Gastroesophageal sphincter (tissue), 4 donors: ENCODE measurements around the gene ISCU. TPM values are rescaled to one million over a fixed set of nuclear protein-coding genes. Genes with fewer than 3 reads are reported as not detected.
"Not testable (repeated sequence)": the region's sequence is repeated elsewhere in the genome, so short reads cannot be mapped to it uniquely, and the experiment has no call there.

Source experiments
- ATAC-seq: fragments of 150-250 bp; one replicate; pipeline ENCODE4 v1.9.1; 2016; ENCODE audit warnings: mild to moderate bottlenecking, moderate library complexity
- H3K27ac ChIP-seq, 4 donors: fragments of 200-600 bp; sonication (generic) in 3 of 4; 1 replicate in 3 of 4; 2 replicates in 1 of 4; pipeline ENCODE4 v1.5.1; 2016 to 2019
- H3K27me3 ChIP-seq: fragments of 200-600 bp; sonication (generic); one replicate; pipeline ENCODE4 v1.5.1; 2019
- H3K36me3 ChIP-seq, 2 donors: fragments of 200-600 bp; sonication (generic); one replicate each; pipeline ENCODE4 v1.5.1; 2019; ENCODE audit warnings: control low read depth in 1 of 2
- H3K4me1 ChIP-seq, 3 donors: fragments of 200-600 bp; sonication (generic); 1 replicate in 2 of 3; 2 replicates in 1 of 3; pipeline ENCODE4 v1.5.1; 2016 to 2019; ENCODE audit warnings: control low read depth in 2 of 3
- H3K4me3 ChIP-seq, 2 donors: fragments of 200-600 bp; sonication (generic); one replicate each; pipeline ENCODE4 v1.5.1; 2019; ENCODE audit warnings: mild to moderate bottlenecking in 1 of 2, moderate library complexity in 1 of 2
- H3K9me3 ChIP-seq, 3 donors: fragments of 200-600 bp; sonication (generic); one replicate each; pipeline ENCODE4 v1.5.1; 2017 to 2019; ENCODE audit warnings: control low read depth in 2 of 3
- CTCF ChIP-seq, 4 experiments: fragments of 200-600 bp in 2 of 4; fragments of 450-650 bp in 2 of 4; sonication (generic) in 1 of 4; IDR thresholded peaks; one replicate each; pipeline ENCODE4 v1.5.1; 2017 to 2019; ENCODE audit warnings: antibody characterized with exemption in 4 of 4, mild to moderate bottlenecking in 2 of 4, moderate library complexity in 2 of 4
- EP300 ChIP-seq: sonication (generic); formaldehyde crosslinking; IDR thresholded peaks from one replicate; pipeline ENCODE4 v1.6.1; 2017; ENCODE audit warnings: antibody characterized with exemption, mild to moderate bottlenecking
- POLR2A ChIP-seq, 2 donors: fragments of 450-650 bp; IDR thresholded peaks; one replicate each; pipeline ENCODE4 v1.6.1; 2017; ENCODE audit warnings: antibody characterized with exemption in 2 of 2, mild to moderate bottlenecking in 2 of 2, moderate library complexity in 1 of 2
- POLR2AphosphoS5 ChIP-seq: sonication (generic); formaldehyde crosslinking; IDR thresholded peaks from one replicate; pipeline ENCODE4 v1.6.1; 2017; ENCODE audit warnings: antibody characterized with exemption
- WGBS, 2 donors: methylation state at CpG; one replicate each; pipeline ENCODE4 v1.1.5; 2018; ENCODE audit warnings: low coverage in 1 of 2; 5-methylcytosine and 5-hydroxymethylcytosine counted together
- total RNA-seq, 4 donors: library from RNA; depleted of rRNA; stranded (reverse); fragments of >200 nt; gene quantifications; one replicate each; pipeline ENCODE4 v1.1.0, GENCODE V29; 2016

Gene ISCU
- total RNA-seq, 4 donors from 2014 or later: 220 to 299 (median 247) TPM

DNA sequence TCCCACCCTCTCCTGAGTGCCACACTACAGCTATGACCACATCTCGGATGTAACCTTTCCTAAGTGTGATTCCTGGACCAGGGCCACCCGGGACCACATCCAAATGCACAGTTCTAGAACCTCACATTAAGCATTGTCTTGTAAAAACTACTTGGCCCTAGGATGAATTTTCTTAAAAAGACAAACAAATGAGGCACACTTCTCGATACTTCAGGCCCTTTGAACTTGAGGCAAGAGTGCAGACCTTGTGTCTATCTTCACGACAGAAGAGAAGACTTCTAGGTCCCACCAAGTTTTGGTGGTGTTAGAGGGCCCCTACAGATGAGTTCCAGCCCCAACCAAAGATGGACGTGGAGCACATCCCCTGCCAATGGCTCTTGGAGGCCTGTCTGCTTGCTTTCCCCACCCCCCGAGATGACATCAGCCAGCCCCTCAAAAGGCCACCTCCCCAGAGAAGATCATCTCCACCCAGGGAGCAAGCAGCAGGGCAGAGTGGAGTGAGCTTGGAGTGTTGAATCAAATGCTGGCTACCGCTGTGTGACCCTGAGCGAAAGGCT lies 9.3 kb downstream of the ISCU start:
- ATAC-seq: no peak
- TF ChIP-seq EP300 (no peak), POLR2A (IDR thresholded peaks at IDR 0.05) (no peak), CTCF (IDR thresholded peaks at IDR 0.05) (no peak), POLR2AphosphoS5 (no peak)
- no peak overlapping the region for H3K27ac ChIP-seq

DNA sequence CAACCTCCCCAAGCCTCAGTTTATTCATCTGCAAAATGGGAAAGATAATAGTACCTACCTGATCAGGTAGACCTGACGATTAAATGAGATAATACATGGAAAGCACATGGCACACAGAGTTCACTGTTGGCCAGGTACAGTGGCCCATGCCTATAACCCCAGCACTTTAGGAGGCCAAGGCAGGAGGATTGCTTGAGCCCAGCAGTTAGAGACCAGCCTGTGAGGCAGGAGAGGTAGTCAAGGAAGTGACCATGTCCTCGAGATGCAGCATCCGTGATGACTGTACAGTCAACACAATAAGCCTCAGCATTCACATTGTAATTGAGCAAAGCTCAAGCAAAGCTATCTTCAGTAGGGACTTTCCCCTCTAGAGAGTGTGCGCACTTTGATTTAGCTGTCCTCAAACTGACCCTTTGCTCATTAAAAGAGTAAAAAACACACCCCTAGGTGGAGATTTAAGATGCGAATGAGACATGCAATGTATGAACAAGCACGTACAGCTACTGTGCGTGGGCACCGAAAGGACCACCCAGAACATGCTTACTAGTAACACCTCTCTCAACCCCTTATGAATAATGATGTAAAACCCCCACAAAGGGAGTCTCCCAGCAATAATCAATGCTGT lies 9.9 kb downstream of the ISCU start:
- no peak for ATAC-seq

More for the DNA sequence above, 9.3 kb downstream of the ISCU start:
- H3K4me1 ChIP-seq: peaks cover 0 to 30% (median 0%) of the 10 kb centered on the region in 3 donors
- WGBS, 2 donors: 61 to 87% methylated on average over 4 to 5 of the region's 8 CpGs
- no peaks in the 10 kb centered on the region for H3K9me3 ChIP-seq
- no peak overlapping the region for H3K4me3 ChIP-seq
- peaks cover 0 to 38% of the 10 kb centered on the region in 2 donors for H3K36me3 ChIP-seq
- no peaks in the 10 kb centered on the region for H3K27me3 ChIP-seq

DNA sequence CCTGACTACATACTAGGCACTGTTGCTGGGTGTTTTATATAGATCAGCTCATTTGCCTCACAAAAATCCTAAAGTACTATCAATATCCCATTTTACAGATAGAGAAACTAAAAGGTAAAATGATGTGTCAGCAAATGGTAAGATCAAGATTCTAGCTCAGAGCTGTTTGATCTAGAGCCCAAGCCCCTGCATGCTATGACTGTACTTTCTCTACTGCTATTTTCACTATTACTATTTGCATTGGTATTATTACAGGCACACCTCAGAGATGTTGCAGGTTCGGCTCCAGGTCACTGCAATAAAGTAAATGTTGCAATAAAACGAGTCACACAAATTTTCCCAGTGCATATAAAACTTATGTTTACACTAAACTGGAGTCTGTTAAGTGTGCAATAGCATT lies 10.9 kb downstream of the ISCU start:
- H3K4me1 ChIP-seq: peaks cover 0 to 13% (median 0%) of the 10 kb centered on the region in 3 donors
- no peak overlapping the region for H3K27ac ChIP-seq
- no peak for ATAC-seq
- no peaks in the 10 kb centered on the region for H3K9me3 ChIP-seq
- no peak overlapping the region for H3K4me3 ChIP-seq
- 49 to 58% methylated on average over 2 of the region's 2 CpGs for WGBS, 2 donors
- TF ChIP-seq POLR2AphosphoS5 (no peak), POLR2A (IDR thresholded peaks at IDR 0.05) (no peak), EP300 (no peak), CTCF (IDR thresholded peaks at IDR 0.05) (no peak)
- H3K27me3 ChIP-seq: no peaks in the 10 kb centered on the region
- peaks cover 0 to 21% of the 10 kb centered on the region in 2 donors for H3K36me3 ChIP-seq

More for the DNA sequence above, 9.9 kb downstream of the ISCU start:
- H3K4me1 ChIP-seq: peaks cover 0 to 24% (median 0%) of the 10 kb centered on the region in 3 donors
- no peak overlapping the region for H3K27ac ChIP-seq
- H3K27me3 ChIP-seq: no peaks in the 10 kb centered on the region
- no peaks in the 10 kb centered on the region for H3K9me3 ChIP-seq
- no peak overlapping the region for H3K4me3 ChIP-seq
- H3K36me3 ChIP-seq: peaks cover 0 to 32% of the 10 kb centered on the region in 2 donors
- TF ChIP-seq CTCF (IDR thresholded peaks at IDR 0.05): no peak
- TF ChIP-seq POLR2AphosphoS5: no peak
- no peak for TF ChIP-seq POLR2A (IDR thresholded peaks at IDR 0.05)
- 67 to 94% methylated on average over 3 to 7 of the region's 8 CpGs for WGBS, 2 donors

DNA sequence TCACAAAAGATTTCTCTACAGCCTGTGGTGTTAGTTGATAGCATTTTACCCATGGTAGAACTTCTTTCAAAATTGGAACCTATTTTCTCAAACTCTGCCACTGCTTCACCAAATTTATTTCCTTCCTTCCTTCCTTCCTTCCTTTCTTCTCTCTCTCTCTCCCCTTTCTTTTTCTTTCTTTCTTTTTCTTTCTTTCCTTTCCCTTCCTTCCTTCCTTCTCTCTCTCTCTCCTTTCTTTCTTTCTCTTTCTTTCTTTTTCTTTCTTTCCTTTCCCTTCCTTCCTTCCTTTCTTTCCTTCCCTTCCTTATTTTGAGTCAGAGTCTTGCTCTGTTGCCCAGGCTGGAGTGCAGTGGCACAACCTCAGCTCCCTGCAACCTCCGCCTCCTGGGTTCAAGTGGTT lies 11.9 kb downstream of the ISCU start:
- not testable (repeated sequence) for ATAC-seq, H3K9me3 ChIP-seq, H3K27ac ChIP-seq, H3K4me3 ChIP-seq, H3K4me1 ChIP-seq, H3K27me3 ChIP-seq
- 100% methylated on average over 1 of the region's 1 CpG; no CpG with 5 or more reads in 1 of the 2 donors for WGBS, 2 donors
- peaks cover 0 to 12% of the 10 kb centered on the region in 2 donors for H3K36me3 ChIP-seq

DNA sequence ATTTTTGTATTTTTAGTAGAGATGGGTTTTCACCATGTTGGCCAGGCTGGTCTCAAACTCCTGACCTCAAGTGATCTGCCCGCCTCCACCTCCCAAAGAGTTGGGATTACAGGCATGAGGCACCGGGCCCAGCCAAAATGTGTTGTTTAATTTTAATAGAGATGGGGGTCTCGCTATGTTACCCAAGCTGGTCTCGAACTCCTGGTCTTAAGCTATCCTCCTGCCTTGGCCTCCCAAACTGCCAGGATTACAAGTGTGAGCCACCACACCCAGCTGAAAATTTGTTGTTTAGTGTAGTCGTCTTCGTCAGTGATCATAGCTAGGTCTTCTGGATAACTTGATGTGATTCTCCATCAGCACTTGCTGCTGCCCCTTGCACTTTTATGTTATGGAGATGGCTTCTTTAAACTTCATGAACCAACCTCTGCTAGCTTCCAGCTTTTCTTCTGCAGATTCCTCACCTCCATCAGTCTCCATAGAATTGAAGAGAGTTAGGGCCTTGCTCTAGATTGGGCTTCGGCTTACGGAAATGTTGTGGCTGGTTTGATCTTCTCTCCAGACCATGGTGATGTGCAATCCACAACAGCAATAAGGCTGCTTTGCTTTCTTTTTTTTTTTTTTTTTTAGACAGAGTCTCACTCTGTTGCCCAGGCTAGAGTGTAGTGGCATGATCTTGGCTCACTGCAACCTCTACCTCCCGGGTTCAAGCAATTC lies 13.0 kb downstream of the ISCU start:
- H3K27me3 ChIP-seq: no peaks in the 10 kb centered on the region

More for the DNA sequence above, 13.0 kb downstream of the ISCU start:
- Histone ChIP-seq H3K27ac (no peak overlapping the region), H3K9me3 (no peaks in the 10 kb centered on the region), H3K4me3 (no peak overlapping the region), H3K36me3 (peaks cover 0 to 1% of the 10 kb centered on the region in 2 donors), H3K4me1 (peaks cover 0 to 15% (median 0%) of the 10 kb centered on the region in 3 donors)
- ATAC-seq: no peak
- TF ChIP-seq EP300: no peak
- no peak for TF ChIP-seq POLR2A (IDR thresholded peaks at IDR 0.05)
- TF ChIP-seq CTCF (IDR thresholded peaks at IDR 0.05): no peak
- TF ChIP-seq POLR2AphosphoS5: no peak
- WGBS, 2 donors: 91% methylated on average over 6 to 7 of the region's 9 CpGs
